Peyer's patch (tissue), 4 donors: Measurements from ENCODE around the gene F13B.

ENCODE experiments used
- POLR2A ChIP-seq, 2 donors: fragments of 450-650 bp; IDR thresholded peaks; one replicate each; pipeline ENCODE4 v1.5.1; 2017; ENCODE audit warnings: antibody characterized with exemption in 2 of 2, mild to moderate bottlenecking in 2 of 2, moderate library complexity in 2 of 2
- TF ChIP-seq, protein P1 (sequence below), 6 experiments: fragments of 450-650 bp in 4 of 6; fragments of 200-600 bp in 2 of 6; sonication (generic) in 1 of 6; IDR thresholded peaks; one replicate each; pipeline ENCODE4 v1.5.1; 2017 to 2019; ENCODE audit warnings: antibody characterized with exemption in 6 of 6, mild to moderate bottlenecking in 3 of 6, moderate library complexity in 1 of 6

DNA sequence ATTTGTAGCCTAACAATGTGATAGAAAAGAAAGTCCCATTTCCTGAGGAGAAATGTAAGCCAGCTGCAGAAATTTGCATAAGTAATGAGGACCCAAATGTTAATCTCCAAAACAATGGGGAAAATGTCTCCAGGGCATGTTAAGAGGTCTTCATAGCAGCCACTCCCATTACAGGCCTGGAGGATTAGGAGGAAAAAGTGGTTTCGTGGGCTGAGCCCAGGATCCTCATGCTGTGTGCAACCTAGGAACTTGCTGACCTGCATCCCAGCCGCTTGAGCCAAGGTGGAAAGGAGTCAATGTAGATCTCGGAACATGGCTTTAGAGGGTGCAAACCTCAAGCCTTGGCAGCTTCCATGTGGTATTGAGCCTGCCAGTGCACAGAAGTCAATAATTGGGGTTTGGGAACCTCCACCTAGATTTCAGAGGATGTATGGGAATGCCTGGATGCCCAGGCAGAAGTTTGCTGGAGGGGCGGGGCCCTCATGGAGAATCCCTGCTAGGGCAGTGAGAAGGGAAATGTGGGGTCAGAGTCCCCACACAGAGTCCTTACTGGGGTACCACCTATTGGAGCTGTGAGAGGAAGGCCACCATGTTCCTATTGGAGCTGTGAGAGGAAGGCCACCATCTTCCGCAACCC is 14.2 kb upstream of the F13B start:
- TF ChIP-seq, protein P1, sequence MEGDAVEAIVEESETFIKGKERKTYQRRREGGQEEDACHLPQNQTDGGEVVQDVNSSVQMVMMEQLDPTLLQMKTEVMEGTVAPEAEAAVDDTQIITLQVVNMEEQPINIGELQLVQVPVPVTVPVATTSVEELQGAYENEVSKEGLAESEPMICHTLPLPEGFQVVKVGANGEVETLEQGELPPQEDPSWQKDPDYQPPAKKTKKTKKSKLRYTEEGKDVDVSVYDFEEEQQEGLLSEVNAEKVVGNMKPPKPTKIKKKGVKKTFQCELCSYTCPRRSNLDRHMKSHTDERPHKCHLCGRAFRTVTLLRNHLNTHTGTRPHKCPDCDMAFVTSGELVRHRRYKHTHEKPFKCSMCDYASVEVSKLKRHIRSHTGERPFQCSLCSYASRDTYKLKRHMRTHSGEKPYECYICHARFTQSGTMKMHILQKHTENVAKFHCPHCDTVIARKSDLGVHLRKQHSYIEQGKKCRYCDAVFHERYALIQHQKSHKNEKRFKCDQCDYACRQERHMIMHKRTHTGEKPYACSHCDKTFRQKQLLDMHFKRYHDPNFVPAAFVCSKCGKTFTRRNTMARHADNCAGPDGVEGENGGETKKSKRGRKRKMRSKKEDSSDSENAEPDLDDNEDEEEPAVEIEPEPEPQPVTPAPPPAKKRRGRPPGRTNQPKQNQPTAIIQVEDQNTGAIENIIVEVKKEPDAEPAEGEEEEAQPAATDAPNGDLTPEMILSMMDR (IDR thresholded peaks at IDR 0.05) = no peak
- no peak for TF ChIP-seq POLR2A (IDR thresholded peaks at IDR 0.05)
